Mesodermal cell (in vitro differentiated cells): ENCODE data around the gene KRTAP5-9.
"Not testable (repeated sequence)": the region's sequence is repeated elsewhere in the genome, so short reads cannot be mapped to it uniquely, and the experiment has no call there.

ENCODE experiments used
- H3K27ac ChIP-seq: 2 replicates; pipeline ENCODE4 v1.7.0; 2013; ENCODE audit warnings: mild to moderate bottlenecking, low read depth, low read length, moderate library complexity; ENCODE audit not compliant: severe bottlenecking
- H3K36me3 ChIP-seq: 2 replicates; pipeline ENCODE4 v1.7.1; 2013; ENCODE audit warnings: mild to moderate bottlenecking, low read length, moderate library complexity; ENCODE audit not compliant: control insufficient read depth, insufficient read depth
- H3K4me1 ChIP-seq: one replicate; pipeline ENCODE4 v1.7.1; 2013; ENCODE audit warnings: mild to moderate bottlenecking, low read length; ENCODE audit not compliant: insufficient read depth, control insufficient read depth, poor library complexity, severe bottlenecking
- H3K4me3 ChIP-seq: 2 replicates; pipeline ENCODE4 v1.7.0; 2013; ENCODE audit warnings: low read length, control low read depth, mild to moderate bottlenecking; ENCODE audit not compliant: insufficient read depth, poor library complexity, severe bottlenecking; ENCODE audit errors: extremely low read depth
- H3K9me3 ChIP-seq: 2 replicates; pipeline ENCODE4 v1.7.1; 2013; ENCODE audit warnings: mild to moderate bottlenecking, low read length, moderate library complexity; ENCODE audit not compliant: control insufficient read depth
- WGBS, 2 experiments: methylation state at CpG; one replicate each; pipeline ENCODE4 v1.1.5; 2013; ENCODE audit warnings: missing lambda C conversion rate in 2 of 2; ENCODE audit not compliant: insufficient coverage in 2 of 2; 5-methylcytosine and 5-hydroxymethylcytosine counted together

Gene KRTAP5-9

GRCh38 chr11:71563406-71563805, 15.2 kb downstream of the KRTAP5-9 start:
- WGBS, 2 experiments, result 38 to 52% methylated on average over 3 to 7 of the region's 8 CpGs
- no peaks in the 10 kb centered on the region for H3K36me3 ChIP-seq
- peaks cover 2% of the 10 kb centered on the region for H3K9me3 ChIP-seq
- H3K27ac ChIP-seq, result no peak overlapping the region
- H3K4me3 ChIP-seq, result no peak overlapping the region
- no peaks in the 10 kb centered on the region for H3K4me1 ChIP-seq

GRCh38 chr11:71564430-71564829, 16.2 kb downstream of the KRTAP5-9 start:
- Histone ChIP-seq H3K27ac (no peak overlapping the region), H3K9me3 (peaks cover 2% of the 10 kb centered on the region), H3K36me3 (no peaks in the 10 kb centered on the region), H3K4me3 (no peak overlapping the region), H3K4me1 (no peaks in the 10 kb centered on the region)
- 82 to 85% methylated on average over 3 of the region's 4 CpGs for WGBS, 2 experiments

GRCh38 chr11:71565263-71565662, 17.0 kb downstream of the KRTAP5-9 start, which contains the start of gene KRTAP5-10:
TSS of gene KRTAP5-10 (plus strand) at chr11:71565563. CDS start at chr11:71565588, 25 bp downstream.
- Histone ChIP-seq H3K4me1 (no peaks in the 10 kb centered on the region), H3K27ac (no peak within 1 kb of the TSS), H3K9me3 (peaks cover 2% of the 10 kb centered on the region), H3K36me3 (no peaks in the 10 kb centered on the region), H3K4me3 (no peak within 1 kb of the TSS)
- WGBS, 2 experiments, result 77 to 90% methylated on average over 2 of the region's 5 CpGs

- Histone ChIP-seq H3K9me3 (peaks cover 2% of the 10 kb centered on the region), H3K4me1 (no peaks in the 10 kb centered on the region), H3K4me3 (no peak overlapping the region), H3K36me3 (no peaks in the 10 kb centered on the region), H3K27ac (no peak overlapping the region)
- WGBS, 2 experiments, result 94 to 97% methylated on average over 8 to 9 of the region's 10 CpGs
These were observed 17.9 kb downstream of the KRTAP5-9 start for GRCh38 chr11:71566081-71566620.

GRCh38 chr11:71566626-71567599, 18.7 kb downstream of the KRTAP5-9 start:
- not testable (repeated sequence) for H3K4me1 ChIP-seq, H3K27ac ChIP-seq, H3K4me3 ChIP-seq, H3K36me3 ChIP-seq, H3K9me3 ChIP-seq
- WGBS, 2 experiments, result 63 to 73% methylated on average over 3 to 8 of the region's 21 CpGs

GRCh38 chr11:71567633-71568032, 19.4 kb downstream of the KRTAP5-9 start:
- not testable (repeated sequence) for H3K4me3 ChIP-seq, H3K9me3 ChIP-seq, H3K27ac ChIP-seq, H3K36me3 ChIP-seq, H3K4me1 ChIP-seq
- 80% methylated on average over 5 to 8 of the region's 8 CpGs for WGBS, 2 experiments

- no peak overlapping the region for H3K27ac ChIP-seq
- H3K9me3 ChIP-seq, result no peaks in the 10 kb centered on the region
- H3K4me3 ChIP-seq, result no peak overlapping the region
- H3K36me3 ChIP-seq, result no peaks in the 10 kb centered on the region
- H3K4me1 ChIP-seq, result no peaks in the 10 kb centered on the region
- WGBS, 2 experiments, result 74 to 79% methylated on average over 5 to 6 of the region's 8 CpGs
These were observed 20.6 kb downstream of the KRTAP5-9 start for GRCh38 chr11:71568704-71569349.

- H3K36me3 ChIP-seq, H3K4me1 ChIP-seq, H3K4me3 ChIP-seq, H3K27ac ChIP-seq, H3K9me3 ChIP-seq: not testable (repeated sequence)
- WGBS, 2 experiments, result 91 to 95% methylated on average over 28 to 32 of the region's 39 CpGs
These were observed 23.1 kb downstream of the KRTAP5-9 start for GRCh38 chr11:71571101-71571850.

- Histone ChIP-seq H3K4me3 (no peak overlapping the region), H3K4me1 (no peaks in the 10 kb centered on the region), H3K36me3 (no peaks in the 10 kb centered on the region), H3K9me3 (no peaks in the 10 kb centered on the region), H3K27ac (no peak overlapping the region)
- WGBS, 2 experiments, result 84 to 87% methylated on average over 7 of the region's 11 CpGs
These were observed 24.6 kb downstream of the KRTAP5-9 start for GRCh38 chr11:71572811-71573210.

GRCh38 chr11:71574418-71574817, 26.2 kb downstream of the KRTAP5-9 start:
- H3K4me1 ChIP-seq, result no peaks in the 10 kb centered on the region
- H3K9me3 ChIP-seq, result no peaks in the 10 kb centered on the region
- H3K36me3 ChIP-seq, result no peaks in the 10 kb centered on the region
- H3K27ac ChIP-seq, result no peak overlapping the region
- 82 to 100% methylated on average over 2 to 3 of the region's 5 CpGs for WGBS, 2 experiments
- H3K4me3 ChIP-seq, result no peak overlapping the region
